Fibroblast of lung (primary cell): ENCODE data around the gene CTDP1. TPM values are rescaled to one million over a fixed set of nuclear protein-coding genes. Genes with fewer than 3 reads are reported as not detected.

Experiments
- DNase-seq, 2 donors: peaks; one replicate each; pipeline versions ENCODE4 v3.0.0 to v3.0.0-alpha.2; 2010; ENCODE audit warnings: low read depth in 2 of 2
- H2AFZ ChIP-seq: 2 replicates; pipeline ENCODE4 v1.5.1; 2012; ENCODE audit warnings: low read length, control low read depth, inconsistent platforms
- H3K27ac ChIP-seq: 2 replicates; pipeline ENCODE4 v1.5.1; 2011; ENCODE audit warnings: low read length, control low read depth; ENCODE audit not compliant: insufficient read depth
- H3K27me3 ChIP-seq: 2 replicates; pipeline ENCODE4 v1.5.1; 2011; ENCODE audit warnings: mild to moderate bottlenecking, low read length; ENCODE audit not compliant: control insufficient read depth, insufficient read depth
- H3K36me3 ChIP-seq: 2 replicates; pipeline ENCODE4 v1.5.1; 2011; ENCODE audit warnings: low read length; ENCODE audit not compliant: control insufficient read depth, insufficient read depth
- H3K4me1 ChIP-seq: 2 replicates; pipeline ENCODE4 v1.5.1; 2011; ENCODE audit warnings: low read length; ENCODE audit not compliant: control insufficient read depth, insufficient read depth; ENCODE audit errors: extremely low read depth
- H3K4me2 ChIP-seq: 2 replicates; pipeline ENCODE4 v1.5.1; 2011; ENCODE audit warnings: low read length, control low read depth; ENCODE audit not compliant: insufficient read depth; ENCODE audit errors: extremely low read depth
- H3K4me3 ChIP-seq, 4 experiments: fragments of 200-600 bp in 1 of 4; sonication (generic) in 1 of 4; replicated peaks in 1 of 4; 2 replicates each; pipeline ENCODE4 v1.5.1; 2011 to 2016; ENCODE audit warnings: low read length in 4 of 4, low read depth in 3 of 4, mild to moderate bottlenecking in 3 of 4, control low read depth in 2 of 4, inconsistent platforms in 1 of 4, mixed read lengths in 1 of 4; ENCODE audit not compliant: insufficient read depth in 1 of 4; ENCODE audit errors: control extremely low read depth in 1 of 4
- H3K79me2 ChIP-seq: 2 replicates; pipeline ENCODE4 v1.5.1; 2012; ENCODE audit warnings: mild to moderate bottlenecking, low read length, inconsistent platforms; ENCODE audit not compliant: control insufficient read depth, insufficient read depth
- H3K9ac ChIP-seq: 2 replicates; pipeline ENCODE4 v1.5.1; 2011; ENCODE audit warnings: mild to moderate bottlenecking, low read length, control low read depth; ENCODE audit not compliant: insufficient read depth
- H3K9me3 ChIP-seq: 2 replicates; pipeline ENCODE4 v1.5.1; 2012; ENCODE audit warnings: low read depth, low read length; ENCODE audit not compliant: control insufficient read depth, insufficient read depth
- H4K20me1 ChIP-seq: 2 replicates; pipeline ENCODE4 v1.5.1; 2011; ENCODE audit warnings: low read length; ENCODE audit not compliant: control insufficient read depth, insufficient read depth; ENCODE audit errors: extremely low read depth
- CTCF ChIP-seq, 2 donors: IDR thresholded peaks in 1 of 2; conservative IDR thresholded peaks in 1 of 2; 1 replicate in 1 of 2; 2 replicates in 1 of 2; pipeline ENCODE4 v1.5.1; 2011 to 2012; ENCODE audit warnings: low read length in 2 of 2, control low read depth in 1 of 2, inconsistent platforms in 1 of 2, low read depth in 1 of 2, mild to moderate bottlenecking in 1 of 2
- EZH2 ChIP-seq: IDR thresholded peaks from 2 replicates; pipeline ENCODE4 v1.5.1; 2012; ENCODE audit warnings: low read length, control low read depth, mild to moderate bottlenecking; ENCODE audit errors: missing control alignments
- polyA plus RNA-seq, 2 donors: library from polyadenylated mRNA; depleted of rRNA in 1 of 2; stranded (reverse) in 1 of 2; unstranded in 1 of 2; fragments of >200 nt; gene quantifications; 2 replicates each; pipeline ENCODE4 v1.2.1, GENCODE V29; 2011 to 2012; ENCODE audit warnings: missing spikeins in 1 of 2
- total RNA-seq: library from RNA; depleted of rRNA; stranded (reverse); fragments of >200 nt; gene quantifications from 2 replicates; pipeline ENCODE4 v1.2.1, GENCODE V29; 2014

CTDP1 gene
- total and polyA plus RNA-seq, 2 donors (not counting 1 experiment from before 2014, with no cell fraction given), result 6.4 to 24.8 TPM

DNA sequence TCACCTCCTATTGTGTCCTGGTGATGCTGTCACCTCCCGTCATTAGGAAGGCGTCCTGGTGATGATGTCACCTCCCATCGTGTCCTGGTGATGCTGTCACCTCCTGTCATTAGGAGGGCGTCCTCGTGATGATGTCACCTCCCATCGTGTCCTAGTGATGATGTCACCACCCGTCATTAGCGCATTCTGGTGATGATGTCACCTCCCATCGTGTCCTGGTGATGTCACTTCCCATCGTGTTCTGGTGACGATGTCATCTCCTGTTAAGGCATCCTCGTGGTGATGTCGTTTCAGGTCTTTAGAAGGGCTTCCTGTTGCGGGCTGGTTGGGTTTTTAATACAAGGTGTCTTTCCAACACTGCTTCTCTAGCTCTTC lies 40.7 kb downstream of the CTDP1 start:
- Histone ChIP-seq H3K9ac (no peak overlapping the region), H3K4me2 (no peak overlapping the region), H3K4me1 (no peaks in the 10 kb centered on the region), H3K27me3 (no peaks in the 10 kb centered on the region), H2AFZ (no peak overlapping the region), H4K20me1 (no peaks in the 10 kb centered on the region), H3K9me3 (no peaks in the 10 kb centered on the region), H3K4me3 (no peak overlapping the region), H3K36me3 (peaks cover 19% of the 10 kb centered on the region), H3K27ac (no peak overlapping the region), H3K79me2 (no peaks in the 10 kb centered on the region)
- no peak for TF ChIP-seq CTCF (conservative IDR thresholded peaks at IDR 0.05 in 1 of 2, IDR thresholded peaks at IDR 0.05 in 1 of 2; ENCODE audit: low read depth in 1 of 2, low read length in 2 of 2)
- TF ChIP-seq EZH2, result no peak
- DNase-seq, result no peak

DNA sequence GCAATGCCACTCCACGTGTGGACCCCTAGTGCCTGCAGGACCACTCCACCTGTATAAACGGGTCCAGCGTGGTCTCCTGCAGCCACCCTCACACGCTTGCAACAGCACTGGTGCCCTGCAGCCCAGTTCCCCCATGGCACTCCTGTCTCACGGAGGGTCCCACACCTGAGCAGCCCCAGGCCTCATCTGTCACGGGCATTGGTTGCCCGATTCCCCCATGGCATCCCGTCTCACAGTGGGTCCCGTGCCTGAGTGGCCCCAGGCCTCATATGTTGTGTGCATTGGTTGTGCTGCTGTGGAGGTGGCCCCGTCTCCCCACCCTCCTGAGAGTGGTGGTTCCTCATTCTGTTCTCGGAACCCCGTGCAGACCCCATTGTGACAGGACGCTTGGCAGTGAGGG lies 43.4 kb downstream of the CTDP1 start:
- H3K4me1 ChIP-seq, result no peaks in the 10 kb centered on the region
- H3K79me2 ChIP-seq, result peaks cover 2% of the 10 kb centered on the region
- DNase-seq, result no peak
- H2AFZ ChIP-seq, result no peak overlapping the region
- H3K4me2 ChIP-seq, result no peak overlapping the region
- no peaks in the 10 kb centered on the region for H3K9me3 ChIP-seq
- H3K36me3 ChIP-seq, result peaks cover 15% of the 10 kb centered on the region
- no peak overlapping the region for H3K9ac ChIP-seq
- no peak overlapping the region for H3K27ac ChIP-seq
- TF ChIP-seq EZH2 (no peak), CTCF (conservative IDR thresholded peaks at IDR 0.05 in 1 of 2, IDR thresholded peaks at IDR 0.05 in 1 of 2; ENCODE audit: low read depth in 1 of 2, low read length in 2 of 2) (no peak)
- no peaks in the 10 kb centered on the region for H4K20me1 ChIP-seq
- no peaks in the 10 kb centered on the region for H3K27me3 ChIP-seq
- no peak overlapping the region for H3K4me3 ChIP-seq

DNA sequence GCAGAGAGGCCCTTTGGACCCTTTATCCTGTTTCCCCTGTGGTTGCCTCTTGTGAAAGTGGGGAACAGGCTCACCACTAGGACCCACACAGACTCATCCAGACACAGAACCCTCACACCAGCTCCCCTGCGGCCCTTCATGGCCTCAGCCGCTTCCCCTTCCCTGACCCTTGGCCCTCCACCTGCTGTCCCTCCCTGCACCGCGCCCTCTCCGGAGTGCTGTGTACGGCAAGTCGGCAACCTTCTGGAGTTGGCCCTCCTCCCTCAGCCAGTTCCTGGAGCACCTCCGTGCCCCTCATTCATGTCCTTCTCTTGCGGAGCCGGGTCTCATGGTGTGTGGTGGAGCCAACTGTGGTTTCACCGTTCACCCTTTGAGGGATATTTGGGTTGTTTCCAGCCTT lies 44.0 kb downstream of the CTDP1 start:
- H3K9me3 ChIP-seq, result no peaks in the 10 kb centered on the region
- peaks cover 2% of the 10 kb centered on the region for H3K79me2 ChIP-seq
- no peak overlapping the region for H2AFZ ChIP-seq
- no peak for DNase-seq
- no peaks in the 10 kb centered on the region for H3K4me1 ChIP-seq
- H3K4me2 ChIP-seq, result no peak overlapping the region
- no peak overlapping the region for H3K27ac ChIP-seq
- H3K9ac ChIP-seq, result no peak overlapping the region
- no peaks in the 10 kb centered on the region for H4K20me1 ChIP-seq
- H3K4me3 ChIP-seq, result no peak overlapping the region
- no peaks in the 10 kb centered on the region for H3K27me3 ChIP-seq
- TF ChIP-seq EZH2, result no peak
- no peak for TF ChIP-seq CTCF (conservative IDR thresholded peaks at IDR 0.05 in 1 of 2, IDR thresholded peaks at IDR 0.05 in 1 of 2; ENCODE audit: low read depth in 1 of 2, low read length in 2 of 2)
- H3K36me3 ChIP-seq, result peaks cover 15% of the 10 kb centered on the region
